IMR-90 (cell line): ENCODE measurements around the gene RIF1.

Experiments
- BHLHE40 ChIP-seq: fragments of 150-350 bp; IDR thresholded peaks from 2 replicates; pipeline ENCODE4 v1.6.1; 2016; ENCODE audit warnings: mild to moderate bottlenecking, low read depth, low read length
- CEBPB ChIP-seq: IDR thresholded peaks from 2 replicates; pipeline ENCODE4 v1.6.1; 2012; ENCODE audit warnings: low read depth, low read length, improper control_type of control experiment
- CHD1 ChIP-seq: IDR thresholded peaks from 2 replicates; pipeline ENCODE4 v1.6.1; 2012; ENCODE audit warnings: low read depth, low read length, improper control_type of control experiment
- CTCF ChIP-seq: conservative IDR thresholded peaks from 2 replicates; pipeline ENCODE4 v1.5.1; 2012; ENCODE audit warnings: mild to moderate bottlenecking, low read depth, low read length, improper control_type of control experiment
- ELK1 ChIP-seq: fragments of 150-350 bp; IDR thresholded peaks from 2 replicates; pipeline ENCODE4 v1.6.1; 2016; ENCODE audit warnings: low read depth, mild to moderate bottlenecking, low read length, moderate library complexity, borderline replicate concordance
- FOS ChIP-seq: fragments of 150-350 bp; IDR thresholded peaks from 2 replicates; pipeline ENCODE4 v1.6.1; 2016; ENCODE audit warnings: low read depth, low read length
- MAFK ChIP-seq: IDR thresholded peaks from 2 replicates; pipeline ENCODE4 v1.6.1; 2012; ENCODE audit warnings: low read depth, low read length, improper control_type of control experiment
- MXI1 ChIP-seq: IDR thresholded peaks from 2 replicates; pipeline ENCODE4 v1.6.1; 2012; ENCODE audit warnings: low read depth, mild to moderate bottlenecking, low read length, moderate library complexity, borderline replicate concordance
- POLR2A ChIP-seq: IDR thresholded peaks from 2 replicates; pipeline ENCODE4 v1.6.1; 2012; ENCODE audit warnings: mild to moderate bottlenecking, low read depth, low read length
- RAD21 ChIP-seq: IDR thresholded peaks from 2 replicates; pipeline ENCODE4 v1.6.1; 2012; ENCODE audit warnings: low read length, improper control_type of control experiment
- RCOR1 ChIP-seq: IDR thresholded peaks from 2 replicates; pipeline ENCODE4 v1.6.1; 2012; ENCODE audit warnings: mild to moderate bottlenecking, low read length, improper control_type of control experiment; ENCODE audit not compliant: insufficient replicate concordance

DNA sequence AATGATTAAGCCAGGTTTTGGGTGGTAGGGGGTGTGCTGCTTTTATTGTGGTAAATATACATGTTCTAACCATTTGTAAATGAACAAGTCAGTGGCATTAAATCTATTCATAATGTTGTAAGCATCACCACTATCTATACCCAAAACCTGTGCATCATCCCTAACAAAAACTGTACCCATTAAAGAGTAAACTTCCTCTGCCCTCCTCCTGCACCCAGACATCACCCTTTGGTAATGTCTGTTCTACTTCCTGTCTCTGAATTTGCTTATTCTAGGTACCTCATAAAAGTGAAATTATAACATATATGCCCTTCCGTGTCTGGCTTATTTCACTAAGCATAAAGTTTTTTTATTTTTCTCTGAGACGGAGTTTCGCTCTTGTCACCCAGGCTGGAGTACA is 14.1 kb downstream of the RIF1 start:
- no peak for TF ChIP-seq POLR2A
- no peak for TF ChIP-seq CTCF
- no peak for TF ChIP-seq MXI1
- TF ChIP-seq RAD21: no peak
- no peak for TF ChIP-seq CEBPB
- TF ChIP-seq BHLHE40: no peak
- TF ChIP-seq RCOR1: no peak
- TF ChIP-seq MAFK: no peak
- TF ChIP-seq FOS: no peak
- TF ChIP-seq ELK1: no peak
- TF ChIP-seq CHD1: no peak
